Epithelial cell of proximal tubule (primary cell): ENCODE data around the gene SORBS1. TPM values are rescaled to one million over a fixed set of nuclear protein-coding genes. Genes with fewer than 3 reads are reported as not detected.
A peak's percentile ranks its signal among the peaks of the same experiment; 100 is the strongest.

Source experiments
- DNase-seq: peaks from one replicate; pipeline ENCODE4 v3.0.0-alpha.2; 2011; ENCODE audit warnings: low read depth
- H3K4me3 ChIP-seq: 2 replicates; pipeline ENCODE4 v1.5.1; 2011; ENCODE audit warnings: low read depth, mild to moderate bottlenecking, low read length
- CTCF ChIP-seq: conservative IDR thresholded peaks from 2 replicates; pipeline ENCODE4 v1.5.1; 2012; ENCODE audit warnings: low read depth, mild to moderate bottlenecking, low read length
- total RNA-seq: library from RNA; depleted of rRNA; stranded (reverse); fragments of >200 nt; gene quantifications from 2 replicates; pipeline ENCODE4 v1.2.3, GENCODE V29; 2015

The SORBS1 gene
- total RNA-seq, 1 donor from 2014 or later, result 7.0 TPM

GRCh38 chr10:95267251-95267650 is 293.9 kb downstream of the SORBS1 start:
- H3K4me3 ChIP-seq, result no peak overlapping the region
- DNase-seq, result no peak
- TF ChIP-seq CTCF, result no peak

GRCh38 chr10:95266674-95267095 is 294.5 kb downstream of the SORBS1 start:
- DNase-seq, result peak; percentile 96
- no peak for TF ChIP-seq CTCF
- no peak overlapping the region for H3K4me3 ChIP-seq

GRCh38 chr10:95265572-95265971 is 295.6 kb downstream of the SORBS1 start:
- no peak for DNase-seq
- no peak overlapping the region for H3K4me3 ChIP-seq
- no peak for TF ChIP-seq CTCF

DNA sequence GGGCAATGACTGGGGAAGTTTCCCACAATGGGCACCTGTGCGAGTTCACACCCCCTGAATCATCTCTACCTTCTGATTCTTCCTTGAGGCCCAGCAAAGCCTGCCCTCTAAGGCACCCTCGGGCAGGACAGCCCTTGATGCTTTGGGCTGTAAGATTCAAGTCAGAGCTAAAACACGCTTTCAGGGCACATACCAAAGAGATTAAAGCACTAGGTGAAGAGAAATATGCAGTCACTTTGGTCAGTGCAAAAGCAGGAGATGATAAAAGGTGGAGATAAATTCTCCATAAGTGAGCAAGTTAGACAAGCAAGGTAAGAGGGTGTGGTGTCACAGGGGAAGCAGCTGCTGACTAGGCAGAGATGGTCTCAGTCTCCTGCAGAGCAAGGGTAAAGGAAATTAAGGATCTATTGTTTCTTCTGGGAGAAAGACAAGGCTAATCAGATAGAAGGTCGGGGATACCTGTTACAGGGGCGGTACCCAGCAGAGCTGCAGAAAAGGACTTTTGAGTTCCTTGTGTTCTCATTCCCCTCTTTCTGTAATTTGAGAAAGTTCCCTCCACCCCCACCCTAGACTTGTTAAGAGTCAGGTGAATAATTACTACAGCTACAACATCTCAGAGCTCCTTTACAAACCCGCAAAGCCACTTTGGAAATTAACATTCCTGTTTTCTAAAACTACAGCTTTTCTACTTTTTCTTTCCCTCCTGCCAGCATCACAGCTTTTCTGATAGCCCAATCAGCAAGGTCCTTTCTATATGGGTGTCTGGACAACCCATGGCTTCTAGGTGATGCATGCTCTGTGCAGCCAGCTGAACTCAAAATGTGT is 296.7 kb downstream of the SORBS1 start:
- TF ChIP-seq CTCF, result no peak
- no peak for DNase-seq
- H3K4me3 ChIP-seq, result no peak overlapping the region

- TF ChIP-seq CTCF, result no peak
- H3K4me3 ChIP-seq, result no peak overlapping the region
- DNase-seq, result no peak
These were observed 297.3 kb downstream of the SORBS1 start for GRCh38 chr10:95263864-95264226.

- no peak overlapping the region for H3K4me3 ChIP-seq
- DNase-seq, result no peak
These were observed 298.2 kb downstream of the SORBS1 start for GRCh38 chr10:95262763-95263518.

More at GRCh38 chr10:95262763-95263518, 298.2 kb downstream of the SORBS1 start:
- TF ChIP-seq CTCF, result no peak
